A549 (cell line): ENCODE results near the gene RALGAPA1. TPM values are rescaled to one million over a fixed set of nuclear protein-coding genes. Genes with fewer than 3 reads are reported as not detected.

Experiments
- ATAC-seq, 2 experiments: fragments of 200-7000 bp in 1 of 2; fragments of >200 bp in 1 of 2; cut with Nextera tagmentation in 1 of 2; cut with Tn5 transposase in 1 of 2; 3 replicates each; pipeline versions ENCODE4 v1.8.0 to v1.9.1; 2018 to 2020; ENCODE audit warnings: mild to moderate bottlenecking in 1 of 2, moderate library complexity in 1 of 2
- CTCF ChIA-PET: fragments of 300-600 bp; sonication (Branson Sonifier 250); formaldehyde crosslinking; extraction: SDS; loops from one replicate; lab custom pipeline; 2021; ENCODE audit warnings: antibody characterized with exemption, inconsistent platforms; lab: Yijun Ruan, JAX
- POLR2A ChIA-PET: fragments of 350-600 bp; formaldehyde crosslinking; extraction: SDS; loops from one replicate; lab custom pipeline; 2021; ENCODE audit warnings: antibody characterized with exemption, inconsistent platforms; lab: Yijun Ruan, JAX
- DNase-seq, 2 experiments: peaks; one replicate each; pipeline versions ENCODE4 v3.0.0 to v3.0.0-alpha.2; 2011 to 2016; ENCODE audit warnings: low read depth in 1 of 2, low spot score in 1 of 2
- FAIRE-seq: peaks from 2 replicates; lab custom pipeline; 2011; peaks lifted over from hg19 to GRCh38; lab: Jason Lieb, UNC
- H3K27ac ChIP-seq, 2 experiments: fragments of >200 bp; sonication (Bioruptor Twin); formaldehyde crosslinking; 3 replicates each; pipeline ENCODE4 v1.5.1; 2016 to 2017
- H3K4me1 ChIP-seq: fragments of >200 bp; sonication (Bioruptor Twin); formaldehyde crosslinking; 3 replicates; pipeline ENCODE4 v1.6.1; 2016
- H3K4me2 ChIP-seq: fragments of >200 bp; sonication (Bioruptor Twin); formaldehyde crosslinking; 3 replicates; pipeline ENCODE4 v1.6.1; 2016
- H3K4me3 ChIP-seq: fragments of >200 bp; sonication (Bioruptor Twin); formaldehyde crosslinking; 3 replicates; pipeline ENCODE4 v1.5.1; 2016
- H3K9me3 ChIP-seq: fragments of >200 bp; sonication (Bioruptor Twin); formaldehyde crosslinking; 3 replicates; pipeline ENCODE4 v1.6.1; 2016
- CBX8 ChIP-seq: fragments of 200-600 bp; sonication (generic); IDR thresholded peaks from 2 replicates; pipeline ENCODE4 v1.6.1; 2016
- EHF ChIP-seq: fragments of 250-450 bp; sonication (Bioruptor Pico); IDR thresholded peaks from 2 replicates; pipeline ENCODE4 v1.5.0; 2020; ENCODE audit warnings: mild to moderate bottlenecking
- EHMT2 ChIP-seq: fragments of 200-600 bp; sonication (generic); IDR thresholded peaks from 2 replicates; pipeline ENCODE4 v1.6.1; 2016; ENCODE audit warnings: antibody characterized with exemption, low read depth, mild to moderate bottlenecking, moderate library complexity
- ESRRA ChIP-seq: fragments of 150-350 bp; IDR thresholded peaks from 2 replicates; pipeline ENCODE4 v1.6.1; 2014; ENCODE audit warnings: mild to moderate bottlenecking, low read length, borderline replicate concordance
- FOSL2 ChIP-seq, 2 experiments: fragments of 450-650 bp in 1 of 2; fragments of >200 bp in 1 of 2; sonication (Bioruptor Twin) in 1 of 2; formaldehyde crosslinking; IDR thresholded peaks; 2 replicates each; pipeline versions ENCODE4 v1.5.0 to v1.6.1; 2016 to 2020; ENCODE audit warnings: mild to moderate bottlenecking in 1 of 2, moderate library complexity in 1 of 2
- HDAC2 ChIP-seq: fragments of 200-600 bp; sonication (generic); IDR thresholded peaks from 2 replicates; pipeline ENCODE4 v1.6.1; 2016
- HOXA7 ChIP-seq: fragments of 250-450 bp; sonication (Bioruptor Pico); IDR thresholded peaks from 2 replicates; pipeline ENCODE4 v1.5.0; 2020; ENCODE audit warnings: mild to moderate bottlenecking, moderate library complexity
- HOXB13 ChIP-seq: fragments of 250-450 bp; sonication (Bioruptor Pico); IDR thresholded peaks from 2 replicates; pipeline ENCODE4 v1.5.0; 2020; ENCODE audit warnings: low read depth, mild to moderate bottlenecking, moderate library complexity
- JUNB ChIP-seq: fragments of >200 bp; sonication (Bioruptor Twin); formaldehyde crosslinking; IDR thresholded peaks from 2 replicates; pipeline ENCODE4 v1.6.1; 2016
- KDM1A ChIP-seq: fragments of 200-600 bp; sonication (generic); IDR thresholded peaks from 2 replicates; pipeline ENCODE4 v1.6.1; 2016; ENCODE audit warnings: low read depth, mild to moderate bottlenecking
- KDM5A ChIP-seq: fragments of 200-600 bp; sonication (generic); IDR thresholded peaks from 2 replicates; pipeline ENCODE4 v1.6.1; 2016; ENCODE audit warnings: antibody characterized with exemption, mild to moderate bottlenecking
- RARB ChIP-seq: fragments of 250-450 bp; sonication (Bioruptor Pico); IDR thresholded peaks from 2 replicates; pipeline ENCODE4 v1.8.0; 2021; ENCODE audit warnings: mild to moderate bottlenecking, moderate library complexity
- RFX5 ChIP-seq: fragments of 450-650 bp; IDR thresholded peaks from 2 replicates; pipeline ENCODE4 v1.7.1; 2014; ENCODE audit warnings: antibody characterized with exemption, mild to moderate bottlenecking, moderate library complexity
- RNF2 ChIP-seq: fragments of 200-600 bp; sonication (generic); IDR thresholded peaks from 2 replicates; pipeline ENCODE4 v1.6.1; 2016; ENCODE audit warnings: low read depth, mild to moderate bottlenecking, antibody characterized with exemption, moderate library complexity, borderline replicate concordance
- ZC3H11A ChIP-seq: fragments of 450-650 bp; IDR thresholded peaks from 2 replicates; pipeline ENCODE4 v1.6.1; 2014; ENCODE audit warnings: antibody characterized with exemption, mild to moderate bottlenecking
- ZNF302 ChIP-seq: fragments of 250-450 bp; sonication (Bioruptor Pico); IDR thresholded peaks from 2 replicates; pipeline ENCODE4 v1.9.0; 2021; ENCODE audit warnings: inconsistent platforms, mild to moderate bottlenecking, moderate library complexity
- ZSCAN20 ChIP-seq: fragments of 250-450 bp; sonication (Bioruptor Pico); IDR thresholded peaks from 2 replicates; pipeline ENCODE4 v1.8.0; 2022; ENCODE audit warnings: mild to moderate bottlenecking, moderate library complexity
- WGBS: methylation state at CpG from one replicate; pipeline ENCODE4 v1.1.6; 2017; ENCODE audit errors: missing lambda C conversion rate; 5-methylcytosine and 5-hydroxymethylcytosine counted together
- polyA plus RNA-seq, 4 experiments: library from polyadenylated mRNA; depleted of rRNA in 3 of 4; stranded (reverse); fragments of >200 nt; fragmentation: RNase III in 1 of 4; extraction: RNeasy Plus Mini Kit Qiagen cat#74134 plus additional on column Dnase treatment in 1 of 4; gene quantifications; 2 replicates in 3 of 4; 3 replicates in 1 of 4; pipeline ENCODE4 v1.2.3, GENCODE V29; 2011 to 2017
- TF ChIP-seq, protein P1 (sequence below): IDR thresholded peaks from 2 replicates; pipeline ENCODE4 v1.6.1; 2012

Gene RALGAPA1
- polyA plus RNA-seq, 2 of the 4 experiments (the other 2 are of a cell fraction), result 8.2 to 17.1 TPM

GRCh38 chr14:35637269-35637668, 171.8 kb downstream of the RALGAPA1 start:
- CTCF ChIA-PET, result no interaction called here
- 95% methylated on average over 2 of the region's 2 CpGs for WGBS
- TF ChIP-seq RARB (CRISPR knock-in tag) (no peak), KDM1A (no peak), CBX8 (no peak)
- TF ChIP-seq, all 56 proteins: peak for 0
- H3K4me3 ChIP-seq, result no peak overlapping the region
- no peaks in the 10 kb centered on the region for H3K4me1 ChIP-seq
- no peak for DNase-seq
- no peak for ATAC-seq
- no peak for FAIRE-seq
- H3K27ac ChIP-seq, result no peak overlapping the region
- H3K4me2 ChIP-seq, result no peak overlapping the region
- H3K9me3 ChIP-seq, result peaks cover 4% of the 10 kb centered on the region; the same call in 1 of the 3 replicates
- POLR2A ChIA-PET, result no interaction called here

DNA sequence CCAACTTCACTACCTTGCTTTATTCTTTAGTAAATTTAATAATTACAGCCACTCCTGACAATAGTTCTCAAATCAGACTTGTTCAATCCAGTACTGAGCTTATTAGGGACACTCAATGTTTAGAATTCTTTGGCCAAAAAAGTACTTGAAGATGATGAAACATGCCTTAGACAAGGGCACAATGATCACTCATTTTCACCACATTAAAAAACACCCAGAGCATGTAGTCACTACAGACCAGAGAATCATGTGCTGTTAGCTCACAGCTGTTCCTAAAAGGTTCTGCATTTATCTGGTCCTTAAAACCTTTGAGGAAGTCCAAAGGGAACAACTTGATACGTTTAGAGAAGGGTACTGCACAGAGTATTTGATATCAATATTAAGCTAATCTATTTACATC, 176.4 kb downstream of the RALGAPA1 start:
- no peak for ATAC-seq
- no peak for DNase-seq
- H3K4me2 ChIP-seq, result no peak overlapping the region
- WGBS, result 57% methylated on average over 1 of the region's 1 CpG
- H3K4me1 ChIP-seq, result no peaks in the 10 kb centered on the region
- no peak overlapping the region for H3K4me3 ChIP-seq
- ChIA-PET POLR2A (no interaction called here), CTCF (interaction anchor here (0.6 kb wide), 1 partner anchor 167 kb away, joined by 3 read pairs; no protein-coding TSS in a partner anchor)
- FAIRE-seq, result no peak
- TF ChIP-seq HOXA7 (no peak), RNF2 (no peak), EHF (CRISPR knock-in tag) (no peak), JUNB (no peak), HDAC2 (no peak), ESRRA (no peak), ZC3H11A (no peak), KDM5A (no peak)
- TF ChIP-seq, protein P1, sequence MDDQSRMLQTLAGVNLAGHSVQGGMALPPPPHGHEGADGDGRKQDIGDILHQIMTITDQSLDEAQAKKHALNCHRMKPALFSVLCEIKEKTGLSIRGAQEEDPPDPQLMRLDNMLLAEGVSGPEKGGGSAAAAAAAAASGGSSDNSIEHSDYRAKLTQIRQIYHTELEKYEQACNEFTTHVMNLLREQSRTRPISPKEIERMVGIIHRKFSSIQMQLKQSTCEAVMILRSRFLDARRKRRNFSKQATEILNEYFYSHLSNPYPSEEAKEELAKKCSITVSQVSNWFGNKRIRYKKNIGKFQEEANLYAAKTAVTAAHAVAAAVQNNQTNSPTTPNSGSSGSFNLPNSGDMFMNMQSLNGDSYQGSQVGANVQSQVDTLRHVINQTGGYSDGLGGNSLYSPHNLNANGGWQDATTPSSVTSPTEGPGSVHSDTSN, result no peak
- no peaks in the 10 kb centered on the region for H3K9me3 ChIP-seq
- H3K27ac ChIP-seq, result no peak overlapping the region

- 90% methylated on average over 3 of the region's 3 CpGs for WGBS
- ChIA-PET POLR2A (no interaction called here), CTCF (no interaction called here)
- TF ChIP-seq ZSCAN20 (CRISPR knock-in tag) (no peak), JUNB (no peak), RFX5 (no peak), ZNF302 (CRISPR knock-in tag) (no peak), HOXB13 (CRISPR knock-in tag) (no peak)
- TF ChIP-seq, protein P1, result no peak
- no peak for DNase-seq
- no peaks in the 10 kb centered on the region for H3K9me3 ChIP-seq
- H3K4me3 ChIP-seq, result no peak overlapping the region
- H3K27ac ChIP-seq, result no peak overlapping the region
- no peaks in the 10 kb centered on the region for H3K4me1 ChIP-seq
- no peak for ATAC-seq
- no peak for FAIRE-seq
- no peak overlapping the region for H3K4me2 ChIP-seq
These were observed 176.8 kb downstream of the RALGAPA1 start for GRCh38 chr14:35632271-35632670.

- Histone ChIP-seq H3K4me1 (no peaks in the 10 kb centered on the region), H3K27ac (no peak overlapping the region), H3K4me2 (no peak overlapping the region)
- CTCF ChIA-PET, result interaction anchor here (1.3 kb wide), 1 partner anchor 24 kb away, joined by 3 read pairs; no protein-coding TSS in a partner anchor
- no peak for FAIRE-seq
- ATAC-seq, result no peak
- TF ChIP-seq FOSL2 (IDR thresholded peaks at IDR 0.05) (no peak), FOSL2 (CRISPR knock-in tag; IDR thresholded peaks at IDR 0.05) (peak; percentile 17; the same call in 1 of the 2 replicates), EHMT2 (no peak)
- TF ChIP-seq, all 56 proteins: peak for 1
- DNase-seq, result no peak
- 90% methylated on average over 2 of the region's 2 CpGs for WGBS
- H3K4me3 ChIP-seq, result no peak overlapping the region
- POLR2A ChIA-PET, result no interaction called here
- H3K9me3 ChIP-seq, result no peaks in the 10 kb centered on the region
These were observed 177.9 kb downstream of the RALGAPA1 start for GRCh38 chr14:35631071-35631805.
